Adipocyte (in vitro differentiated cells): Measurements from ENCODE around the gene TEX52.
A peak's percentile ranks its signal among the peaks of the same experiment; 100 is the strongest.

ENCODE experiments used
- DNase-seq: peaks from one replicate; pipeline ENCODE4 v3.0.0-alpha.2; 2015; ENCODE audit warnings: low read depth
- H3K27me3 ChIP-seq: replicated peaks from 2 replicates; pipeline ENCODE4 v1.7.0; 2013; ENCODE audit warnings: mild to moderate bottlenecking, low read length, moderate library complexity; ENCODE audit not compliant: control insufficient read depth, insufficient read depth
- H3K36me3 ChIP-seq: 2 replicates; pipeline ENCODE4 v1.7.0; 2013; ENCODE audit warnings: low read length, mild to moderate bottlenecking, moderate library complexity; ENCODE audit not compliant: control insufficient read depth, insufficient read depth, severe bottlenecking
- H3K4me1 ChIP-seq: 2 replicates; pipeline ENCODE4 v1.7.0; 2013; ENCODE audit warnings: mild to moderate bottlenecking, low read length, moderate library complexity; ENCODE audit not compliant: control insufficient read depth, insufficient read depth
- H3K4me3 ChIP-seq: 2 replicates; pipeline ENCODE4 v1.7.0; 2013; ENCODE audit warnings: mild to moderate bottlenecking, low read length, moderate library complexity
- H3K9ac ChIP-seq: 2 replicates; pipeline ENCODE4 v1.7.0; 2013; ENCODE audit warnings: mild to moderate bottlenecking, low read length, moderate library complexity
- H3K9me3 ChIP-seq: 2 replicates; pipeline ENCODE4 v1.7.0; 2013; ENCODE audit warnings: mild to moderate bottlenecking, low read length, moderate library complexity; ENCODE audit not compliant: control insufficient read depth

The TEX52 gene

DNA sequence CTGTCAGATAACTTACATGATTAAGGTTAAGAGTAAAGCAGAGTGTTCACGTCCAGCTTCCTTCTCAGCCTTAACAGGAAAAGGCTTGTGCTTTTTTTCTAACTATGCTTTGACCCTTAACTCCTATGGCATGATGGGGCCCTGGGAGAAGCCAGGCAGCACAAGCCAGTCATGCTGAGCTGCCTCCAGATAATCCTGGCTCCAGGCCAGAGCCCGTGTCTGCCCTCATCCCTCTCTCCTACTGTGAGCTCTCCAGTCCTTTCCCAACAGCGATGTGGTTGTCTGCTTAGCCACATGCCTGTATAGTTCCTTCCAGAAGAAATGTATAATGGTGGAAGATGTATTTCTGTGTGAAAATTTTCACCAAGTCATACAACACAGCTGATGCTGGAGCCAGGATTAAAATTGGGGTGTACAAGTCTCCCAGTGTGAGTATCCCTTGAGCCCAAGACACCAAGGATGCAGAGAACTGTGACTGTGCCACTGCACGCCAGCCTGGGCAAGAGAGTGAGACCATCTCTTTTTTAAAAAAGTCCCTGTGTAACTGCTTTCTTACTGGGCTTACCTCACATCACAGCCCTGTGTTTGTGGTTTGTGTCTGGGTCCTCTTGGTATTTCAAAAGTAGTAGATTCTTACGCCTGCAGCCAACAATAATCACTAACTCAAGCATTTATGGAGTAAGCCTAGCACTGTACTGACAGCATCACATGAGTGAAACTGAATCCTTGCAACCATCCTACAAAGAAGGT is 52.3 kb downstream of the TEX52 start:
- Histone ChIP-seq H3K4me3 (peak overlapping the region; percentile 26), H3K9me3 (no peaks in the 10 kb centered on the region), H3K36me3 (peaks cover 40% of the 10 kb centered on the region), H3K27me3 (no peaks in the 10 kb centered on the region), H3K9ac (peak overlapping the region; percentile 17), H3K4me1 (peaks cover 23% of the 10 kb centered on the region)
- DNase-seq = peak; percentile 64

DNA sequence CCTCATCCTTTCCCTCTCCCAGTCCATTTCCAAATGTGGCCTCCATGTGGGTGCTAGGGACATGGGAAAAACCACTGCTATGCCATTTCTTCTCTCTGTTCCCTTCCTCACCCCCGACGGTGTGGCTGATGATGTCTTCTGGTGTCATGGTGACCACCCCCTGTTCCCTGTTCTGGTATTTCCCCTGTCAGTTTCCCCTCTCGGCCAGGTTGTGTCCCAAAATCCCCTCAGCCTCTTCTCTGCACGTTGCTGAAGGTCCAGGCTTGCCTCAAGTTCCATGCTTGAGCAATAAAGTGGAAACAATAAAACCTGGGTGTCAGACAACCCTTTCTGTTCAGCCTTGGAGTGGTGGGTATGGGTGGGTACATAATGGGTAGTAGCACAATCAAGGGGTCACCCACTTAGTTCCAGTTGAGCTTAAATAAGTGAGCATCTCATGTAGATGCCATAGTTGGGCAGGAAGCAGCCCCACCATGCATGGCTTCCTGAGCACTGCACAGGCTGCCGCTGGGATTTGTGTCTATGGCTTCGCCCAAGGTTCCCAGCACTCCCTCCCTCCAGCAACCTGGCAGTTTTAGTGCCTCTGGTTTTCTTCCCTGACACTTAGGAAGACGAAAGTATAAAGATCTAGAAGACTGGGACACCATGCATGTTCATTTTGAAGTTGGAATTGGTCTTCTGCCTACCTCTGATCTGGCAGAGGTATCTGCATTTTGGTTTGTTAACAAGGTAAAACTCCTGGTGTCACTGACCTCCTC is 53.0 kb downstream of the TEX52 start:
- peak overlapping the region; percentile 17 for H3K9ac ChIP-seq
- H3K27me3 ChIP-seq = no peaks in the 10 kb centered on the region
- no peak for DNase-seq
- peak overlapping the region; percentile 26 for H3K4me3 ChIP-seq
- peaks cover 47% of the 10 kb centered on the region for H3K36me3 ChIP-seq
- peaks cover 23% of the 10 kb centered on the region for H3K4me1 ChIP-seq
- no peaks in the 10 kb centered on the region for H3K9me3 ChIP-seq

DNA sequence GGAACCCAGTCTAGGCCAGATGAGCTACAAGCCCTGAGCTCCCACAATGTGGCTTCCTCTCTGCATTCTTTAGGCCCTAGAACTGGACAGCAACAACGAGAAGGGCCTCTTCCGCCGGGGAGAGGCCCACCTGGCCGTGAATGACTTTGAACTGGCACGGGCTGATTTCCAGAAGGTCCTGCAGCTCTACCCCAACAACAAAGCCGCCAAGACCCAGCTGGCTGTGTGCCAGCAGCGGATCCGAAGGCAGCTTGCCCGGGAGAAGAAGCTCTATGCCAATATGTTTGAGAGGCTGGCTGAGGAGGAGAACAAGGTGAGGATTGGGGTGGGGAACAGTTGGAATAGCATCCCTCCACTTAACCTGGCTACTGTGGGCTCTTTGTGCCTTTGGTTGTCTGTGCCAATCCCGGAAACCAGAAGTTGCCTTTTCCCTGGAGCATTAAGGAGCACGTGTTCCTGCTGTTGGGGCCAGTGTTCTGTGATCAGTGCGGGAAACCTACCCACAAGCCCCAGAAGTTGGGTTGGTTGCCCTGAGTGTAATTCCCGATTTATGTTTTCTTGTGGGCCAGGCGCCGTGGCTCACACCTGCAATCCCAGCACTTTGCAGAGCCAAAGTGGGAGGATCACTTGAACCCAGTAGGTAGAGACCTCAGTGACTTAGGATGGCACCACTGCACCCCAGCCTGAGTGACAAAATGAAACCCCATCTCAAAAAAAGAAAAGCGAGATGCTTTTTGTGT is 55.6 kb downstream of the TEX52 start:
- H3K9me3 ChIP-seq = no peaks in the 10 kb centered on the region

DNA sequence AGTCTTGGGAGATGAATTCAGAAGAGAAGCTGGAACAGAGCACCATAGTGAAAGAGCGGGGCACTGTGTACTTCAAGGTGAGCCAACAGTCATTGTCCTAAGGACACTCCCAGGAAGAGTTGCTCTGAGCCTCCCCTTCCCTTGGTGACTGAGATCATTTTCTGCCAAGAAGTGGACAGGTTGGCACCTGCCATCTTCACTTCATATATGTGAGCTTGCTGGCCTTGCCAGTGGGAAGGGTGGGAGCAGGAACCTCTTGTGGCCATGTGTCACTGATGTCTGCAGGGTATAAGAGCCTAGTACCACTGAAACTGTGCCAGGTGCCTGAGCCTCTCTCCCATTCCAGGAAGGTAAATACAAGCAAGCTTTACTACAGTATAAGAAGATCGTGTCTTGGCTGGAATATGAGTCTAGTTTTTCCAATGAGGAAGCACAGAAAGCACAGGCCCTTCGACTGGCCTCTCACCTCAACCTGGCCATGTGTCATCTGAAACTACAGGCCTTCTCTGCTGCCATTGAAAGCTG is 56.7 kb downstream of the TEX52 start:
- Histone ChIP-seq H3K4me1 (peaks cover 26% of the 10 kb centered on the region), H3K4me3 (no peak overlapping the region), H3K9me3 (no peaks in the 10 kb centered on the region), H3K27me3 (no peaks in the 10 kb centered on the region), H3K9ac (no peak overlapping the region), H3K36me3 (peaks cover 63% of the 10 kb centered on the region)
- DNase-seq = no peak

More for the DNA sequence above, 55.6 kb downstream of the TEX52 start:
- no peak for DNase-seq
- Histone ChIP-seq H3K4me1 (peaks cover 30% of the 10 kb centered on the region), H3K36me3 (peaks cover 63% of the 10 kb centered on the region), H3K9ac (no peak overlapping the region), H3K27me3 (no peaks in the 10 kb centered on the region), H3K4me3 (no peak overlapping the region)
